Stimulated activated CD8-positive, alpha-beta memory T cell treated with anti-CD3 and anti-CD28 coated beads, Interleukin-4, amount 100 ng/mL, for 24 hours (primary cell): ENCODE data around the gene SPPL2B.
"Not testable (repeated sequence)": the region's sequence is repeated elsewhere in the genome, so short reads cannot be mapped to it uniquely, and the experiment has no call there.

Source experiments
- DNase-seq: peaks from one replicate; pipeline ENCODE4 v3.0.0-alpha.2; 2020; ENCODE audit warnings: low read depth

Gene SPPL2B

GRCh38 chr19:2338055-2338615 lies 9.7 kb downstream of the SPPL2B start:
- DNase-seq, result no peak

GRCh38 chr19:2338751-2339643 lies 10.5 kb downstream of the SPPL2B start:
- no peak for DNase-seq

- no peak for DNase-seq
These were observed 11.3 kb downstream of the SPPL2B start for GRCh38 chr19:2339644-2340310.

GRCh38 chr19:2340496-2341243 lies 12.2 kb downstream of the SPPL2B start:
- no peak for DNase-seq

- DNase-seq, result no peak
These were observed 12.8 kb downstream of the SPPL2B start for GRCh38 chr19:2341244-2341751.

- no peak for DNase-seq
These were observed 13.5 kb downstream of the SPPL2B start for GRCh38 chr19:2341982-2342381.

GRCh38 chr19:2342656-2343288 lies 14.3 kb downstream of the SPPL2B start:
- DNase-seq, result no peak

- no peak for DNase-seq
These were observed 15.0 kb downstream of the SPPL2B start for GRCh38 chr19:2343289-2343982.

- no peak for DNase-seq
These were observed 15.9 kb downstream of the SPPL2B start for GRCh38 chr19:2344381-2344870.

- DNase-seq, result no peak
These were observed 16.6 kb downstream of the SPPL2B start for GRCh38 chr19:2345076-2345475.

- no peak for DNase-seq
These were observed 17.5 kb downstream of the SPPL2B start for GRCh38 chr19:2345794-2346663.

- not testable (repeated sequence) for DNase-seq
These were observed 21.3 kb downstream of the SPPL2B start for GRCh38 chr19:2349818-2350217.

GRCh38 chr19:2350656-2351055 lies 22.2 kb downstream of the SPPL2B start:
- DNase-seq, result no peak

GRCh38 chr19:2351591-2351990 lies 23.1 kb downstream of the SPPL2B start:
- no peak for DNase-seq

GRCh38 chr19:2352121-2352520 lies 23.6 kb downstream of the SPPL2B start:
- DNase-seq, result no peak

GRCh38 chr19:2353159-2353886 lies 24.8 kb downstream of the SPPL2B start:
- DNase-seq, result no peak

- DNase-seq, result no peak
These were observed 25.6 kb downstream of the SPPL2B start for GRCh38 chr19:2353887-2354592.

- no peak for DNase-seq
These were observed 26.2 kb downstream of the SPPL2B start for GRCh38 chr19:2354670-2355069.
